GM06990 (cell line): ENCODE measurements around the gene PRMT1.

Source experiments
- DNase-seq: peaks from one replicate; pipeline ENCODE4 v3.0.0-alpha.2; 2011; ENCODE audit not compliant: insufficient read length; ENCODE audit errors: extremely low read depth
- H3K27me3 ChIP-seq: replicated peaks from 2 replicates; pipeline ENCODE4 v1.6.0; 2011; ENCODE audit warnings: low read length; ENCODE audit not compliant: control insufficient read depth, insufficient read depth
- H3K36me3 ChIP-seq: 2 replicates; pipeline ENCODE4 v1.5.1; 2011; ENCODE audit warnings: low read length; ENCODE audit not compliant: control insufficient read depth, insufficient read depth
- H3K4me3 ChIP-seq: replicated peaks from 2 replicates; pipeline ENCODE4 v1.5.1; 2011; ENCODE audit warnings: low read depth, mild to moderate bottlenecking, control low read depth, low read length
- CTCF ChIP-seq: IDR thresholded peaks from 2 replicates; pipeline ENCODE4 v1.5.1; 2011; ENCODE audit warnings: low read length, control low read depth, mild to moderate bottlenecking, inconsistent platforms; ENCODE audit not compliant: insufficient read depth, poor library complexity, severe bottlenecking

Gene PRMT1

GRCh38 chr19:49646586-49646985, 30.5 kb upstream of the PRMT1 start:
- TF ChIP-seq CTCF, result no peak
- Histone ChIP-seq H3K4me3 (no peak overlapping the region), H3K27me3 (no peaks in the 10 kb centered on the region), H3K36me3 (peaks cover 23% of the 10 kb centered on the region)
- no peak for DNase-seq

GRCh38 chr19:49651029-49651819, 25.8 kb upstream of the PRMT1 start:
- no peak for TF ChIP-seq CTCF
- DNase-seq, result no peak
- Histone ChIP-seq H3K36me3 (peaks cover 37% of the 10 kb centered on the region), H3K4me3 (no peak overlapping the region), H3K27me3 (no peaks in the 10 kb centered on the region)

- Histone ChIP-seq H3K4me3 (no peak overlapping the region), H3K36me3 (peaks cover 38% of the 10 kb centered on the region), H3K27me3 (no peaks in the 10 kb centered on the region)
- TF ChIP-seq CTCF, result no peak
- no peak for DNase-seq
These were observed 25.1 kb upstream of the PRMT1 start for GRCh38 chr19:49651820-49652550.

GRCh38 chr19:49652551-49653465, 24.3 kb upstream of the PRMT1 start:
- Histone ChIP-seq H3K27me3 (no peaks in the 10 kb centered on the region), H3K4me3 (no peak overlapping the region), H3K36me3 (peaks cover 41% of the 10 kb centered on the region)
- no peak for TF ChIP-seq CTCF
- DNase-seq, result no peak

GRCh38 chr19:49653466-49653806, 23.6 kb upstream of the PRMT1 start:
- H3K36me3 ChIP-seq, result peaks cover 46% of the 10 kb centered on the region
- H3K27me3 ChIP-seq, result no peaks in the 10 kb centered on the region
- DNase-seq, result no peak
- H3K4me3 ChIP-seq, result no peak overlapping the region
- TF ChIP-seq CTCF, result no peak
